HepG2 (cell line): ENCODE data around the gene CFAP99. TPM values are rescaled to one million over a fixed set of nuclear protein-coding genes. Genes with fewer than 3 reads are reported as not detected.

ENCODE experiments used
- BCL3 ChIP-seq: sonication (generic); formaldehyde crosslinking; IDR thresholded peaks from 2 replicates; pipeline ENCODE4 v1.5.1; 2020; ENCODE audit warnings: mild to moderate bottlenecking, missing genetic modification reagents, moderate library complexity
- HNRNPL ChIP-seq: fragments of 200-400 bp; formaldehyde crosslinking; IDR thresholded peaks from 2 replicates; pipeline ENCODE4 v1.6.1; 2017; ENCODE audit warnings: mild to moderate bottlenecking, low read depth, low read length
- ZBED4 ChIP-seq: sonication (generic); formaldehyde crosslinking; IDR thresholded peaks from 2 replicates; pipeline ENCODE4 v1.4.0; 2020; ENCODE audit warnings: missing genetic modification reagents, borderline replicate concordance
- ZFX ChIP-seq: sonication (generic); formaldehyde crosslinking; IDR thresholded peaks from 2 replicates; pipeline ENCODE4 v1.4.0; 2020; ENCODE audit warnings: mild to moderate bottlenecking, low read depth, missing genetic modification reagents, moderate library complexity
- ZNF432 ChIP-seq: sonication (generic); formaldehyde crosslinking; IDR thresholded peaks from 2 replicates; pipeline ENCODE4 v1.5.0; 2020; ENCODE audit warnings: missing genetic modification reagents, mild to moderate bottlenecking, borderline replicate concordance
- ZNF556 ChIP-seq: sonication (generic); formaldehyde crosslinking; IDR thresholded peaks from 2 replicates; pipeline ENCODE4 v1.4.0; 2020; ENCODE audit warnings: mild to moderate bottlenecking, missing genetic modification reagents, borderline replicate concordance
- ZNF687 ChIP-seq: sonication (generic); formaldehyde crosslinking; IDR thresholded peaks from 2 replicates; pipeline ENCODE4 v1.5.1; 2020; ENCODE audit warnings: mild to moderate bottlenecking, missing genetic modification reagents, moderate library complexity
- ZNF891 ChIP-seq: sonication (generic); formaldehyde crosslinking; IDR thresholded peaks from 2 replicates; pipeline ENCODE4 v1.5.0; 2020; ENCODE audit warnings: mild to moderate bottlenecking, missing genetic modification reagents
- polyA plus RNA-seq, 8 experiments: library from polyadenylated mRNA; depleted of rRNA in 3 of 8; stranded (reverse) in 7 of 8; unstranded in 1 of 8; fragments of >200 nt; fragmentation: Illumina TruSeq in 4 of 8; extraction: Trizol in 4 of 8; gene quantifications; 2 replicates each; pipeline versions ENCODE4 v1.2.1 to v1.2.3, GENCODE V29; 2011 to 2016; ENCODE audit warnings: low read depth in 4 of 8, missing spikeins in 1 of 8, mixed read lengths in 1 of 8; ENCODE audit not compliant: insufficient read depth in 1 of 8
- total RNA-seq, 5 experiments: library from RNA; depleted of rRNA; stranded (reverse); fragments of >200 nt; fragmentation: Illumina TruSeq; extraction: Trizol; gene quantifications; 2 replicates each; pipeline ENCODE4 v1.2.3, GENCODE V29; 2016; ENCODE audit warnings: low read depth in 1 of 5

Gene CFAP99
- total and polyA plus RNA-seq, 2 of the 13 experiments (the other 11 are each of a cell fraction or from before 2014, with no cell fraction given): not detected

GRCh38 chr4:2436761-2437474, 18.2 kb downstream of the CFAP99 start (continued):
- peak; percentile 38; the same call in 1 of the 2 replicates for TF ChIP-seq ZNF687 (CRISPR knock-in tag)
- no peak for TF ChIP-seq ZNF891 (CRISPR knock-in tag)
- TF ChIP-seq ZNF432: no peak
- 0 out of 2 replicates have a peak, but pooled peaks have one; percentile 28 for TF ChIP-seq ZFX (CRISPR knock-in tag)
- TF ChIP-seq HNRNPL: 0 out of 2 replicates have a peak, but pooled peaks have one; percentile 31
- 0 out of 2 replicates have a peak, but pooled peaks have one; percentile 25 for TF ChIP-seq ZNF556 (CRISPR knock-in tag)
- no peak for TF ChIP-seq ZBED4 (CRISPR knock-in tag)
- no peak for TF ChIP-seq BCL3 (CRISPR knock-in tag)
- TF ChIP-seq, all 625 proteins: peak for 4
